Lower lobe of right lung (tissue), 2 donors: ENCODE data around the gene KPNA1. TPM values are rescaled to one million over a fixed set of nuclear protein-coding genes. Genes with fewer than 3 reads are reported as not detected.
"Not testable (repeated sequence)": the region's sequence is repeated elsewhere in the genome, so short reads cannot be mapped to it uniquely, and the experiment has no call there.

Experiments used
- ATAC-seq, 2 donors: fragments of 200-7000 bp; cut with Tn5 transposase; one replicate each; pipeline ENCODE4 v1.9.1; 2020 to 2022; ENCODE audit warnings: mild to moderate bottlenecking in 2 of 2, moderate library complexity in 2 of 2
- DNase-seq: peaks from one replicate; pipeline ENCODE4 v3.0.0-alpha.2; 2020
- H3K27ac ChIP-seq: fragments of 200-600 bp; one replicate; pipeline ENCODE4 v1.8.0; 2022
- H3K27me3 ChIP-seq: fragments of 200-600 bp; one replicate; pipeline ENCODE4 v1.8.0; 2022; ENCODE audit warnings: low read depth
- H3K36me3 ChIP-seq: fragments of 200-600 bp; one replicate; pipeline ENCODE4 v1.8.0; 2022; ENCODE audit warnings: mild to moderate bottlenecking
- H3K4me1 ChIP-seq: fragments of 200-600 bp; one replicate; pipeline ENCODE4 v1.8.0; 2022
- H3K4me3 ChIP-seq: fragments of 200-600 bp; one replicate; pipeline ENCODE4 v1.8.0; 2022; ENCODE audit warnings: mild to moderate bottlenecking
- H3K9me3 ChIP-seq: fragments of 200-600 bp; one replicate; pipeline ENCODE4 v1.8.0; 2022
- intact Hi-C: fragments of 100-400 bp; cut with DNase I; formaldehyde crosslinking; loops from one replicate; pipeline ENCODE4 v1.11.0; 2022
- total RNA-seq: library from RNA; stranded (reverse); fragmentation: NEBNext Ultra II Directional; extraction: Animal tissue kit (Norgen Biotek cat#: 25700); gene quantifications from one replicate; pipeline ENCODE4 v1.2.1, GENCODE V29; 2021
- TF ChIP-seq, protein P1 (sequence below): fragments of 200-600 bp; IDR thresholded peaks from one replicate; pipeline ENCODE4 v1.8.0; 2022; ENCODE audit warnings: antibody characterized with exemption, mild to moderate bottlenecking
- donor health status: DM: no; HTN: yes; CAD: no; lungs with severe emphysema.

Gene KPNA1
- total RNA-seq, 1 donor from 2014 or later, result 54.5 TPM

DNA sequence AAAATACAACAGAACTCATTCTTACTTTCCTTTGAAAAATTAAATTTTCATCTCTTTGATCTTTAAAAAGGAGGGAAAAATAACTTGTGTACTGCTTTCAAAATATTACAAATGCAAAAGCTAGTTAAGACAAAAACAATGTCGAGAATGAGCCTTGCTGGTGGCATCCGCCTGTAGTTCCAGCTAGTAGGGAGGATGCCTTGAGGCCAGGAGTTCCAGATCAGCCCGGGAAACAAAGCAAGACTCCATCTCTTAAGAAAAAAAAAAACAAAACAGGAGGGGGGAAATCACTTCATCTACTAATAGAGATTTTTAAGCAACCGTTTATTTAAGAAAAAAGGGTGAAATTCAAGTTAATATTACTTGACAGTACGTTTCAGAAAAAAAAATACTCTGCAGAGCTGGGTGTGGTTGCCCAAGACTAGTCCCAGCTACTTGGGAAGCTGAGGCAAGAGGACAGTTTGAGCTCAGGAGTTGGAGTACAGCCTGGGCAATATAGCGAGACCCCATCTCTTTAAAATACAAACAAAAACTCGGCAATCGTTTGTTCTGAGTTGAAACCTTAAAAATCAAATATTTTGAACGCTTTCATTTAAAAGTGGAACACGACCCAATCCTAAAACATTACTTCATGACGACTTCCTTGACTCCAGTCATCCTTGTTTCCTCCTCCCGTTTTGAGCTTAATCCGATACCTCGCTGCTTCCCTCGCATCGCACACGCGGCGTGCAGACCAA, 1.2 kb downstream of the KPNA1 start:
- Histone ChIP-seq H3K4me1 (peaks cover 34% of the 10 kb centered on the region), H3K9me3 (peaks cover 3% of the 10 kb centered on the region), H3K4me3 (peak overlapping the region; percentile 89), H3K36me3 (no peaks in the 10 kb centered on the region), H3K27me3 (no peaks in the 10 kb centered on the region), H3K27ac (peak overlapping the region; percentile 96)
- TF ChIP-seq, protein P1, sequence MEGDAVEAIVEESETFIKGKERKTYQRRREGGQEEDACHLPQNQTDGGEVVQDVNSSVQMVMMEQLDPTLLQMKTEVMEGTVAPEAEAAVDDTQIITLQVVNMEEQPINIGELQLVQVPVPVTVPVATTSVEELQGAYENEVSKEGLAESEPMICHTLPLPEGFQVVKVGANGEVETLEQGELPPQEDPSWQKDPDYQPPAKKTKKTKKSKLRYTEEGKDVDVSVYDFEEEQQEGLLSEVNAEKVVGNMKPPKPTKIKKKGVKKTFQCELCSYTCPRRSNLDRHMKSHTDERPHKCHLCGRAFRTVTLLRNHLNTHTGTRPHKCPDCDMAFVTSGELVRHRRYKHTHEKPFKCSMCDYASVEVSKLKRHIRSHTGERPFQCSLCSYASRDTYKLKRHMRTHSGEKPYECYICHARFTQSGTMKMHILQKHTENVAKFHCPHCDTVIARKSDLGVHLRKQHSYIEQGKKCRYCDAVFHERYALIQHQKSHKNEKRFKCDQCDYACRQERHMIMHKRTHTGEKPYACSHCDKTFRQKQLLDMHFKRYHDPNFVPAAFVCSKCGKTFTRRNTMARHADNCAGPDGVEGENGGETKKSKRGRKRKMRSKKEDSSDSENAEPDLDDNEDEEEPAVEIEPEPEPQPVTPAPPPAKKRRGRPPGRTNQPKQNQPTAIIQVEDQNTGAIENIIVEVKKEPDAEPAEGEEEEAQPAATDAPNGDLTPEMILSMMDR, result no peak
- ATAC-seq (no peak), DNase-seq (no peak)
- intact Hi-C loops, result no loop called here

DNA sequence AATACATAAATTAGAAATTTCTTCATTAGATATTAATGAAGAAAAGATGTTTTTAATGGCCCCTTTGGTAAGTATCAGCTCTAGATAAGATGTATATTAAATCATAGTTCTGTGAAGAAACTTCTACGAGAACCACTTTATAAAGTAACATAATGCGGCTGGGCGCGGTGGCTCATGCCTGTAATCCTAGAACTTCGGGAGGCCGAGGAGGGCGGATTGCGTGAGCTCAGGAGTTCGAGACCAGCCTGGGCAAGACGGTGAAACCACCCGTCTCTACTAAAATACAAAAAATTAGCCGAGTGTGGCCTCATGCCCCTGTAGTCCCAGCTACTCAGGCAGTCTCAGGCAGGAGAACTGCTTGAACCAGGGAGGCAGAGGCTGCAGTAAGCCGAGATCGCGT, 2.5 kb downstream of the KPNA1 start:
- ATAC-seq, result no peak
- no peak overlapping the region for H3K27ac ChIP-seq
- DNase-seq, result no peak
- H3K36me3 ChIP-seq, result no peaks in the 10 kb centered on the region
- TF ChIP-seq, protein P1, result no peak
- intact Hi-C loops, result no loop called here
- H3K9me3 ChIP-seq, result peaks cover 3% of the 10 kb centered on the region
- no peaks in the 10 kb centered on the region for H3K27me3 ChIP-seq
- no peak overlapping the region for H3K4me3 ChIP-seq
- peaks cover 34% of the 10 kb centered on the region for H3K4me1 ChIP-seq

DNA sequence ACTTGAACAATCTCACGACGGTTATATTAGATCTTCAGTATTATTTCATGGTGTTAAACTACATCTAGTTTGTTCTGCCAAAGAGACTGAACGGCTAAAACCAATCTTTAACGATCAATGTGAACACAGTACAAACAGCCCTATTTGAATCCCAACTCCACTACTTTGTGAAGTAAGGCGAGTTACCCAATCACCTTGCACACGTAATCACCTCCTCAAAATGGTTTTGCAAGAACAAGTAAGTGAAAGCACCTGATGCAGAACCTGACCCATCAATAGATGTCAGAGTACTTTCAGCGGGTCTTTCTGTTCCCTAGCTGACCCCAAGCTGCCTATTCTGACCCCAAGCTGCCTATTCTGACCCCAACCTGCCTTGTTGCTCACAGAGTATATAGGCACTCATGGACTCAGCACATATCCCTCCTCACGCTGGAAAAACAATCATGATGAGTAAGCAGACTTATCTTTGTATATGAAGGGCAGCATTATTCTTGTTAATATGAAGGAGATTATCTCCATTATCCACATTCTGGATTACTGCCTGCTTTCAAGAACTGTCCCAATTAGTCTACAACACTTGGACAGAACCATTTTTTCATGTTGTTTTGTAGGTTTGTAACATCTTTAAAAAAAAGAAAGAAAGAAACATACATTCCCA, 3.7 kb downstream of the KPNA1 start:
- intact Hi-C loops, result no loop called here
- no peak for DNase-seq
- Histone ChIP-seq H3K4me1 (peaks cover 34% of the 10 kb centered on the region), H3K4me3 (no peak overlapping the region), H3K27me3 (no peaks in the 10 kb centered on the region), H3K27ac (no peak overlapping the region), H3K36me3 (no peaks in the 10 kb centered on the region), H3K9me3 (peaks cover 3% of the 10 kb centered on the region)
- TF ChIP-seq, protein P1, result no peak
- ATAC-seq, result no peak

DNA sequence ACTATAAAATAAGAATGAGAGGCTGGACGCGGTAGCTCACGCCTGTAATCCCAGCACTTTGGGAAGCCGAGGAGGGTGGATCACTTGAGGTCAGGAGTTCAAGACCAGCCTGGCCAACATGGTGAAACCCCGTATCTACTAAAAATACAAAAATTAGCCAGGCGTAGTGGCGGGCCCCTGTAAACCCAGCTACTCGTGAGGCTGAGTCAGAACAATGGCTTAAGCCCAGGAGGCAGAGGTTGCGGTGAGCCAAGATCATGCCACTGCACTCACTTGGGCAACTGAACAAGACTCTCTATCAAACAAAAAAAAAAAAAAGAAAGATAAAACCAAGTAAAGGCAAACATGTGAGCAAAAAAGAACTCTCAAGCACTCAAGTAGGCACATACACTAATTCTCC, 5.8 kb downstream of the KPNA1 start:
- DNase-seq, H3K4me3 ChIP-seq, H3K36me3 ChIP-seq, H3K27ac ChIP-seq, H3K27me3 ChIP-seq, intact Hi-C loops, H3K9me3 ChIP-seq: not testable (repeated sequence)
- peak in 1 of 2 donors; percentile 17 for ATAC-seq
- peaks cover 31% of the 10 kb centered on the region for H3K4me1 ChIP-seq

DNA sequence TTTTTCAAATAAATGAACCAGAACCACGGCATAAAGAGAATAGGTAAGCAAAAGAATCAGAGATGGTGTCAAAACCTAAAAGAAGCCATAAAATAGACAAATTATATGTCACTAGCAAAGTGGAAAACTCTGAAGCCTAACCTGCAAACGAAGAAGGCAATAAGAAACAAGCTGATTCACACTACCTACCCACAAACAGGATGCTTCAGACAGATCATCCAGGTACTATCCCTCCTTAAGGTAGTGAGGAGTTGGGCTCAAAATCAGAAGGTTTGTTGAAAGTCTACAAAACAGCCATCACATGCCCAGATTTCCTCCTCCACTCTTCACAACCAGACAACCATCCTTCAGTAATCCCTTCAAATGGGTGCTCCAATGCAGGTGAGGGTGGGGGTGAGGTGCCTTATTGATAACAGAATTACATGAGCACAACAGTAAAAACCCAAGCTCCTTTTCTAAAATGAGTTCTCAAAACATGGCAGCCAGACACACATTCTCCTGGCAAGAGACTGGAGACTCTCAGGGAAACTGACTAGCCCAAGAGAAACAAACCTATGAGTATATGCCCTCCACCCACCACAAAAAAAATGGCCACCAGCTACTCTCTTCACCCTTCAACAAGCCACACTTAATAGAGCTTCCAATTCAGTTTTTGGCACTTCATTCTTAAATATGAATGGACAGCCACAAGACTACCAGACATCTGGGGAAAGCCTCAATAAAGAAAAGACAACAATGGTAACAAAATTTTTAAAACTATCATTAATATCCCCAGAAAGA, 6.4 kb downstream of the KPNA1 start:
- Histone ChIP-seq H3K27ac (no peak overlapping the region), H3K4me3 (no peak overlapping the region), H3K27me3 (no peaks in the 10 kb centered on the region), H3K9me3 (peaks cover 3% of the 10 kb centered on the region), H3K36me3 (no peaks in the 10 kb centered on the region), H3K4me1 (peaks cover 25% of the 10 kb centered on the region)
- TF ChIP-seq, protein P1, result no peak
- ATAC-seq (no peak), DNase-seq (no peak)
- intact Hi-C loops, result no loop called here
